Loucy (cell line): ENCODE measurements around the gene NID1.

Source experiments
- H2AFZ ChIP-seq: fragments of 200-600 bp; sonication (generic); 2 replicates; pipeline ENCODE4 v1.6.0; 2016; ENCODE audit warnings: antibody characterized with exemption, mild to moderate bottlenecking, low read length, moderate library complexity
- H3F3A ChIP-seq: fragments of 200-600 bp; 2 replicates; pipeline ENCODE4 v1.6.0; 2016; ENCODE audit warnings: antibody characterized with exemption, low read depth, mild to moderate bottlenecking
- H3K27me3 ChIP-seq: fragments of 200-600 bp; sonication (generic); 2 replicates; pipeline ENCODE4 v1.6.1; 2014; ENCODE audit warnings: low read length, mild to moderate bottlenecking; ENCODE audit not compliant: insufficient read depth, poor library complexity, severe bottlenecking
- H3K36me3 ChIP-seq: fragments of 200-600 bp; sonication (generic); 2 replicates; pipeline ENCODE4 v1.6.1; 2016; ENCODE audit warnings: low read length; ENCODE audit not compliant: insufficient read depth
- H3K4me1 ChIP-seq: fragments of 200-600 bp; sonication (generic); 2 replicates; pipeline ENCODE4 v1.5.1; 2014; ENCODE audit warnings: low read length, mild to moderate bottlenecking; ENCODE audit not compliant: insufficient read depth, poor library complexity, severe bottlenecking
- H3K4me2 ChIP-seq: fragments of 200-600 bp; sonication (generic); 2 replicates; pipeline ENCODE4 v1.6.0; 2014; ENCODE audit warnings: antibody characterized with exemption, low read length, low read depth, mild to moderate bottlenecking; ENCODE audit not compliant: poor library complexity, severe bottlenecking
- H3K4me3 ChIP-seq: fragments of 200-600 bp; sonication (generic); 2 replicates; pipeline ENCODE4 v1.5.1; 2014; ENCODE audit warnings: low read length, mild to moderate bottlenecking, mixed read lengths; ENCODE audit not compliant: poor library complexity, severe bottlenecking
- H3K79me2 ChIP-seq: fragments of 200-600 bp; sonication (generic); 2 replicates; pipeline ENCODE4 v1.6.1; 2014; ENCODE audit warnings: low read length; ENCODE audit not compliant: insufficient read depth
- H3K9ac ChIP-seq: fragments of 200-600 bp; sonication (generic); 2 replicates; pipeline ENCODE4 v1.6.0; 2014; ENCODE audit warnings: mild to moderate bottlenecking, low read depth, low read length, moderate library complexity; ENCODE audit not compliant: poor library complexity, severe bottlenecking
- H3K9me2 ChIP-seq: fragments of 200-600 bp; sonication (generic); replicated peaks from 2 replicates; pipeline ENCODE4 v1.6.1; 2016; ENCODE audit warnings: low read depth, low read length, mixed read lengths
- H3K9me3 ChIP-seq: fragments of 200-600 bp; sonication (generic); 2 replicates; pipeline ENCODE4 v1.6.1; 2014; ENCODE audit warnings: mild to moderate bottlenecking, antibody characterized with exemption, low read length, low read depth; ENCODE audit not compliant: insufficient read depth
- H4K20me1 ChIP-seq: fragments of 200-600 bp; sonication (generic); 2 replicates; pipeline ENCODE4 v1.6.0; 2014; ENCODE audit warnings: antibody characterized with exemption, low read length, mild to moderate bottlenecking; ENCODE audit not compliant: insufficient read depth, poor library complexity, severe bottlenecking
- CTCF ChIP-seq: fragments of 200-600 bp; sonication (generic); conservative IDR thresholded peaks from 2 replicates; pipeline ENCODE4 v1.5.1; 2014; ENCODE audit warnings: mild to moderate bottlenecking, antibody characterized with exemption, low read length
- EZH2phosphoT487 ChIP-seq: fragments of 200-600 bp; IDR thresholded peaks from 2 replicates; pipeline ENCODE4 v1.6.1; 2018; ENCODE audit warnings: antibody characterized with exemption, mild to moderate bottlenecking, moderate library complexity, borderline replicate concordance

The NID1 gene

GRCh38 chr1:236038034-236038433, 26.9 kb downstream of the NID1 start:
- TF ChIP-seq EZH2phosphoT487 (no peak), CTCF (no peak)
- no peaks in the 10 kb centered on the region for H3K79me2 ChIP-seq
- H3K4me1 ChIP-seq = no peaks in the 10 kb centered on the region
- no peak overlapping the region for H2AFZ ChIP-seq
- H3K9me2 ChIP-seq = no peaks in the 10 kb centered on the region
- H4K20me1 ChIP-seq = no peaks in the 10 kb centered on the region
- H3F3A ChIP-seq = no peaks in the 10 kb centered on the region
- H3K27me3 ChIP-seq = no peaks in the 10 kb centered on the region
- H3K9ac ChIP-seq = no peak overlapping the region
- no peak overlapping the region for H3K4me3 ChIP-seq
- H3K9me3 ChIP-seq = no peaks in the 10 kb centered on the region
- H3K4me2 ChIP-seq = no peak overlapping the region
- H3K36me3 ChIP-seq = no peaks in the 10 kb centered on the region

DNA sequence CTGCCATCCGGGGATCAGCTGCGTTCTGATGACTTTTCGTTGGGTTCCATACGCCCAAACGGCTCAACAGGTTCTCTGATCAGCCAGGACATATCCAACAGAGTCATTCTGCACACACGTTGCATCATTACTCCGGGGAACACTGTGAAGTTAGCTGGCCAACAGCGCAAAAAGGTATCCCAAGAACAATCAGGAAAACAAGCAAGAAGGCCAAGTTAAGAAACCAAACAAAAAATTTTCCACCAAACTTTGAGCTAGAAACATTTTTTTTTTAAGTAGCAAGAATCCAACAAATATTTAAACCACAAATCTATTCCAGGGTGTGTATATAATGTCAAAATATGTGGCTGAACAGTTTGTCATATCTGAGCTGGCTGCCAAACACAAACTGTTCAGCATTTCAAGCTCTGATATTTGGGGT, 29.2 kb downstream of the NID1 start:
- H3K79me2 ChIP-seq = no peaks in the 10 kb centered on the region
- no peaks in the 10 kb centered on the region for H3K9me3 ChIP-seq
- H2AFZ ChIP-seq = no peak overlapping the region
- H3F3A ChIP-seq = no peaks in the 10 kb centered on the region
- H3K4me2 ChIP-seq = no peak overlapping the region
- no peak overlapping the region for H3K9ac ChIP-seq
- H3K9me2 ChIP-seq = no peaks in the 10 kb centered on the region
- H3K4me3 ChIP-seq = no peak overlapping the region
- no peaks in the 10 kb centered on the region for H4K20me1 ChIP-seq
- H3K27me3 ChIP-seq = no peaks in the 10 kb centered on the region
- H3K4me1 ChIP-seq = no peaks in the 10 kb centered on the region
- TF ChIP-seq CTCF = no peak
- TF ChIP-seq EZH2phosphoT487 = no peak
- no peaks in the 10 kb centered on the region for H3K36me3 ChIP-seq

- no peak overlapping the region for H3K4me2 ChIP-seq
- no peak overlapping the region for H3K4me3 ChIP-seq
- no peaks in the 10 kb centered on the region for H3F3A ChIP-seq
- no peaks in the 10 kb centered on the region for H3K36me3 ChIP-seq
- H3K79me2 ChIP-seq = no peaks in the 10 kb centered on the region
- H3K9me3 ChIP-seq = no peaks in the 10 kb centered on the region
- TF ChIP-seq CTCF (no peak), EZH2phosphoT487 (no peak)
- H2AFZ ChIP-seq = no peak overlapping the region
- H4K20me1 ChIP-seq = no peaks in the 10 kb centered on the region
- no peaks in the 10 kb centered on the region for H3K9me2 ChIP-seq
- H3K9ac ChIP-seq = no peak overlapping the region
- no peaks in the 10 kb centered on the region for H3K4me1 ChIP-seq
- H3K27me3 ChIP-seq = no peaks in the 10 kb centered on the region
Measured at GRCh38 chr1:236033336-236033735, 31.6 kb downstream of the NID1 start.
